Fibroblast of pulmonary artery (primary cell): ENCODE results near the gene TASOR2.

ENCODE experiments used
- DNase-seq: peaks from one replicate; pipeline ENCODE4 v3.0.0-alpha.2; 2010; ENCODE audit warnings: low read depth
- H3K4me3 ChIP-seq: replicated peaks from 2 replicates; pipeline ENCODE4 v1.5.1; 2011; ENCODE audit warnings: low read depth, mild to moderate bottlenecking, control low read depth, low read length, moderate library complexity
- CTCF ChIP-seq: IDR thresholded peaks from 2 replicates; pipeline ENCODE4 v1.5.1; 2011; ENCODE audit warnings: mild to moderate bottlenecking, control low read depth, low read length, inconsistent platforms; ENCODE audit errors: missing control alignments

Gene TASOR2

GRCh38 chr10:5670662-5671375, 13.8 kb upstream of the TASOR2 start:
- TF ChIP-seq CTCF, result no peak
- no peak for DNase-seq
- no peak overlapping the region for H3K4me3 ChIP-seq

GRCh38 chr10:5678397-5679036, 6.1 kb upstream of the TASOR2 start:
- no peak for TF ChIP-seq CTCF
- H3K4me3 ChIP-seq, result no peak overlapping the region
- DNase-seq, result no peak

- DNase-seq, result no peak
- no peak for TF ChIP-seq CTCF
- no peak overlapping the region for H3K4me3 ChIP-seq
Measured at GRCh38 chr10:5679037-5679435, 5.6 kb upstream of the TASOR2 start.

- TF ChIP-seq CTCF, result peak; percentile 22
Measured at GRCh38 chr10:5679606-5680005, 5.0 kb upstream of the TASOR2 start.

DNA sequence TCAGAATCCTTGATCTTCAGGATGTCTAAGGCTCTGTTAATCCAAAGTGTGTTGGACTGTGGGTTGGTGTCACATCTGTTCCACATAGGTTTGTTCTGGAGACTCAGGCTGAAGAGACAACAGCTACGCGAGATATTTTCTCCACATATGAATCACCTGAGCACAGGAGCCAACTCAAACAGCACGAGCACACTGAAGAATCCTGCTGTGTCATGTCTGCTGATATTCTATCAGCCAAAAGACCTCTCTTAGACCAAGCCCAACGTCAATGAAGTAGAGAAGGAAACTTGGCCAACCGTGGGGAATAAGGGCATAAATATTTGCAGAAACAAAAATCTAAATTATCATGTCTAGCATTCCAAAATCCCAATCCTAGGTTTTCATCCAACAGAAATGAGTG, 2.7 kb upstream of the TASOR2 start:
- H3K4me3 ChIP-seq, result no peak overlapping the region
- no peak for DNase-seq
- no peak for TF ChIP-seq CTCF

More at GRCh38 chr10:5679606-5680005, 5.0 kb upstream of the TASOR2 start:
- DNase-seq, result peak; percentile 33
- H3K4me3 ChIP-seq, result no peak overlapping the region

GRCh38 chr10:5683065-5683464, 1.6 kb upstream of the TASOR2 start:
- no peak for TF ChIP-seq CTCF

More at GRCh38 chr10:5683065-5683464, 1.6 kb upstream of the TASOR2 start:
- DNase-seq, result no peak
- H3K4me3 ChIP-seq, result no peak overlapping the region
